ENCODE data around the gene PTPRT. TPM values are rescaled to one million over a fixed set of nuclear protein-coding genes. Genes with fewer than 3 reads are reported as not detected.

The PTPRT gene
- total and polyA plus RNA-seq, 4 donors, result 0.14 to 2.8 (median 0.40) TPM

- peaks cover 0 to 2% (median 0%) of the 10 kb centered on the region in 4 donors for H3K27me3 ChIP-seq (ENCODE audit: control insufficient read depth in 4 of 4, insufficient read depth in 4 of 4, low read length in 3 of 4)
- no peak overlapping the region for H3K27ac ChIP-seq (ENCODE audit: low read depth in 1 of 2, low read length in 2 of 2)
- no peak overlapping the region for H3K4me3 ChIP-seq (ENCODE audit: low read depth in 1 of 3, low read length in 3 of 3)
- no peaks in the 10 kb centered on the region for H3K4me1 ChIP-seq (ENCODE audit: control insufficient read depth in 4 of 4, insufficient read depth in 4 of 4, low read length in 3 of 4)
- WGBS, result 60% methylated on average over 2 of the region's 2 CpGs
- TF ChIP-seq NR2F2 (IDR thresholded peaks at IDR 0.05) (no peak), YY1 (IDR thresholded peaks at IDR 0.05) (no peak), FOXA1 (IDR thresholded peaks at IDR 0.05) (no peak), CTCF (IDR thresholded peaks at IDR 0.05; ENCODE audit: low read depth, low read length, missing input control) (no peak), TAF1 (conservative IDR thresholded peaks at IDR 0.05) (no peak), FOXA2 (IDR thresholded peaks at IDR 0.05) (no peak)
- TF ChIP-seq, protein P1, sequence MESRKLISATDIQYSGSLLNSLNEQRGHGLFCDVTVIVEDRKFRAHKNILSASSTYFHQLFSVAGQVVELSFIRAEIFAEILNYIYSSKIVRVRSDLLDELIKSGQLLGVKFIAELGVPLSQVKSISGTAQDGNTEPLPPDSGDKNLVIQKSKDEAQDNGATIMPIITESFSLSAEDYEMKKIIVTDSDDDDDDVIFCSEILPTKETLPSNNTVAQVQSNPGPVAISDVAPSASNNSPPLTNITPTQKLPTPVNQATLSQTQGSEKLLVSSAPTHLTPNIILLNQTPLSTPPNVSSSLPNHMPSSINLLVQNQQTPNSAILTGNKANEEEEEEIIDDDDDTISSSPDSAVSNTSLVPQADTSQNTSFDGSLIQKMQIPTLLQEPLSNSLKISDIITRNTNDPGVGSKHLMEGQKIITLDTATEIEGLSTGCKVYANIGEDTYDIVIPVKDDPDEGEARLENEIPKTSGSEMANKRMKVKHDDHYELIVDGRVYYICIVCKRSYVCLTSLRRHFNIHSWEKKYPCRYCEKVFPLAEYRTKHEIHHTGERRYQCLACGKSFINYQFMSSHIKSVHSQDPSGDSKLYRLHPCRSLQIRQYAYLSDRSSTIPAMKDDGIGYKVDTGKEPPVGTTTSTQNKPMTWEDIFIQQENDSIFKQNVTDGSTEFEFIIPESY (IDR thresholded peaks at IDR 0.05), result no peak
- no peak for DNase-seq (ENCODE audit: low spot score)
- peaks cover 0 to 8% (median 1%) of the 10 kb centered on the region in 4 donors for H3K9me3 ChIP-seq (ENCODE audit: control insufficient read depth in 4 of 4, low read length in 3 of 4)
- H3K36me3 ChIP-seq (ENCODE audit: control insufficient read depth in 4 of 4, insufficient read depth in 3 of 4, low read depth in 1 of 4, low read length in 3 of 4), result no peaks in the 10 kb centered on the region
- H3K9ac ChIP-seq (ENCODE audit: low read depth in 1 of 2, low read length in 2 of 2), result no peak overlapping the region
Measured at GRCh38 chr20:42572320-42573016, 617.2 kb downstream of the PTPRT start.

DNA sequence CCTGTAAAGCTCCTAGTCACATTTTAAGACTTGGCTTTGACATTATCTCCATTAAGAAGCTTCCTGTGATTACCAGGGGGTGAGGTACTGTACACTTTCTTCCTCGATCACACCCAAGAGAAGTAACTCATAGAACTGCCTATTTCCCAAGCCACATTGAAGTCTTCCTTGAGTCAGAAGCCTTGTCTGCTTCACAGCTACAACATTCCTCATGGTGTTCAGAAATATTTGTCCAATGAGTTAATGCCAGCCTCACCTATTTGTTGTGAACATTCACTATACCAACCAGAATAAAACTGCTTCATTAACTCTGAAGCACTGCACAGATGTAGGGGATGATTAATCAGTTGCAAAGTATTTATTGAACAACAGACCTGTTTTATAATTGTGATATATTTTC lies 622.3 kb downstream of the PTPRT start:
- Histone ChIP-seq H3K9me3 (ENCODE audit: control insufficient read depth in 4 of 4, low read length in 3 of 4) (peaks cover 0 to 8% (median under 1%) of the 10 kb centered on the region in 4 donors), H3K27ac (ENCODE audit: low read depth in 1 of 2, low read length in 2 of 2) (no peak overlapping the region), H3K9ac (ENCODE audit: low read depth in 1 of 2, low read length in 2 of 2) (no peak overlapping the region), H3K36me3 (ENCODE audit: control insufficient read depth in 4 of 4, insufficient read depth in 3 of 4, low read depth in 1 of 4, low read length in 3 of 4) (no peaks in the 10 kb centered on the region), H3K4me3 (ENCODE audit: low read depth in 1 of 3, low read length in 3 of 3) (no peak overlapping the region), H3K27me3 (ENCODE audit: control insufficient read depth in 4 of 4, insufficient read depth in 4 of 4, low read length in 3 of 4) (peaks cover 0 to 2% (median 0%) of the 10 kb centered on the region in 4 donors), H3K4me1 (ENCODE audit: control insufficient read depth in 4 of 4, insufficient read depth in 4 of 4, low read length in 3 of 4) (no peaks in the 10 kb centered on the region)
- TF ChIP-seq NR2F2 (IDR thresholded peaks at IDR 0.05), result no peak
- no peak for TF ChIP-seq HNF4G (IDR thresholded peaks at IDR 0.05)
- no peak for TF ChIP-seq YY1 (IDR thresholded peaks at IDR 0.05)
- no peak for TF ChIP-seq RXRA (IDR thresholded peaks at IDR 0.05)
- TF ChIP-seq, protein P1 (IDR thresholded peaks at IDR 0.05), result no peak
- no peak for TF ChIP-seq HNF4A (conservative IDR thresholded peaks at IDR 0.05)
- no peak for TF ChIP-seq RAD21 (IDR thresholded peaks at IDR 0.05)
- TF ChIP-seq FOXA1 (IDR thresholded peaks at IDR 0.05), result no peak
- no peak for TF ChIP-seq FOXA2 (IDR thresholded peaks at IDR 0.05)
- TF ChIP-seq REST (IDR thresholded peaks at IDR 0.05), result no peak
- TF ChIP-seq SP1 (IDR thresholded peaks at IDR 0.05), result no peak
- TF ChIP-seq JUND (IDR thresholded peaks at IDR 0.05), result no peak
- no peak for TF ChIP-seq CTCF (IDR thresholded peaks at IDR 0.05; ENCODE audit: low read depth, low read length, missing input control)
- TF ChIP-seq TAF1 (conservative IDR thresholded peaks at IDR 0.05), result no peak
- TF ChIP-seq GABPA (IDR thresholded peaks at IDR 0.05 in 1 of 2, conservative IDR thresholded peaks at IDR 0.05 in 1 of 2), result no peak
- no peak for TF ChIP-seq EGR1 (IDR thresholded peaks at IDR 0.05; ENCODE audit: low read depth in 2 of 2)
- TF ChIP-seq, protein P2, sequence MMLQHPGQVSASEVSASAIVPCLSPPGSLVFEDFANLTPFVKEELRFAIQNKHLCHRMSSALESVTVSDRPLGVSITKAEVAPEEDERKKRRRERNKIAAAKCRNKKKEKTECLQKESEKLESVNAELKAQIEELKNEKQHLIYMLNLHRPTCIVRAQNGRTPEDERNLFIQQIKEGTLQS (IDR thresholded peaks at IDR 0.05), result no peak
- no peak for TF ChIP-seq MAX (IDR thresholded peaks at IDR 0.05)
- no peak for DNase-seq (ENCODE audit: low spot score)
- 79% methylated on average over 1 of the region's 1 CpG for WGBS

Data from liver (tissue), 9 donors.